HL-60 (cell line): ENCODE results near the gene ZNF771.

ENCODE experiments used
- CTCF ChIP-seq: IDR thresholded peaks from one replicate; pipeline ENCODE4 v1.5.1; 2011; ENCODE audit warnings: low read length, control low read depth, inconsistent platforms; ENCODE audit not compliant: insufficient read depth
- GABPA ChIP-seq: IDR thresholded peaks from 2 replicates; pipeline ENCODE4 v1.6.1; 2012; ENCODE audit warnings: low read depth
- POLR2AphosphoS5 ChIP-seq: IDR thresholded peaks from 2 replicates; pipeline ENCODE4 v1.6.1; 2012; ENCODE audit warnings: low read depth

DNA sequence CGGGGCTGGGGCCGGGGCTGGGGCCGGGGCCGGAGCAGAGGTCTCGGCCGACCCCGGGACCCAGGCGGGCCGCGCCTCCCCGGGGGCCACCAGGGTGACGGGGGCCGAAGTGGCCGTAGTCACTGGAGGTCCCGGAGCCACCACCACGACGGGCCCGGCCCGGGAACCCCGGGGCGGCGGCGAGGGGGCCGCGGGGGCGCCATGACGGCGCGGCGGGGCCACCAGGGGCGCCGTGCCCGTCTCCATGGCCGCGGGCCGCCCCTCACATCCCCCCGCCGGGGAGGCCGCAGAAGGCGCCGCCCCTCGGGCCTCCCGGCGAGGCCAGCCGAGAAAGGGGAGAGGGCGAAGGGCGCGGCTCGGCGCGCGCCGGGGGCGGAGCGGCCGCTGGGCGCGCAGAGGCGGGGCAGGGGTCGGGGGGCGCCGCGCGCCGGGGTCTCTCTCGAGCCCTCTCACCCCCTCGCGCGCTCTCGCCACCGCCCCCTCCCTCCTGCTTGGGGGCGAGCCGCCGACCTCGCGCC, 37.4 kb upstream of the ZNF771 start:
- no peak for TF ChIP-seq CTCF
- no peak for TF ChIP-seq POLR2AphosphoS5
- TF ChIP-seq GABPA, result no peak
